K562 (cell line): ENCODE measurements around the gene SEBOX. TPM values are rescaled to one million over a fixed set of nuclear protein-coding genes. Genes with fewer than 3 reads are reported as not detected.

Experiments used
- ATAC-seq: fragments of 200-7000 bp; cut with Tn5 transposase; 3 replicates; pipeline ENCODE4 v1.9.1; 2020; ENCODE audit warnings: moderate library complexity
- BruUV-seq: library from RNA; stranded (reverse); fragments of 400-500 nt; replicated peaks from 2 replicates; lab custom pipeline; 2021; lab: Mats Ljungman, UMichigan
- CTCF ChIA-PET: fragments of 300-600 bp; formaldehyde crosslinking; extraction: SDS; loops from one replicate; lab custom pipeline; 2021; ENCODE audit warnings: low intra/inter-chr PET ratio; lab: Yijun Ruan, JAX
- POLR2A ChIA-PET: fragments of 300-600, 350-650 bp; sonication (Branson Sonifier 250); formaldehyde crosslinking; extraction: SDS; loops from one replicate; lab custom pipeline; 2021; ENCODE audit warnings: antibody characterized with exemption, inconsistent platforms; lab: Yijun Ruan, JAX
- DNase-seq, 4 experiments: peaks; one replicate each; pipeline versions ENCODE4 v3.0.0 to v3.0.0-alpha.2; 2011 to 2018; ENCODE audit warnings: low spot score in 3 of 4, mixed read lengths in 3 of 4; ENCODE audit errors: extremely low read depth in 1 of 4
- FAIRE-seq: peaks from 2 replicates; lab custom pipeline; 2011; peaks lifted over from hg19 to GRCh38; lab: Jason Lieb, UNC
- H2AFZ ChIP-seq: 2 replicates; pipeline ENCODE4 v1.6.0; 2011; ENCODE audit warnings: low read depth, low read length, control low read depth, inconsistent platforms
- H3K27ac ChIP-seq: fragments of 200-600 bp; 3 replicates; pipeline ENCODE4 v1.8.0; 2011; ENCODE audit warnings: low read depth, mild to moderate bottlenecking, control low read depth, inconsistent platforms, low read length, moderate library complexity, mixed read lengths; ENCODE audit errors: extremely low read depth
- H3K27me3 ChIP-seq, 2 experiments: fragments of 300-600 bp in 1 of 2; 2 replicates in 1 of 2; 3 replicates in 1 of 2; pipeline versions ENCODE4 v1.6.0 to v1.8.0; 2011; ENCODE audit warnings: inconsistent platforms in 2 of 2, low read length in 2 of 2, mild to moderate bottlenecking in 1 of 2, mixed read lengths in 1 of 2, moderate library complexity in 1 of 2; ENCODE audit not compliant: control insufficient read depth in 2 of 2, insufficient read depth in 2 of 2
- H3K36me3 ChIP-seq: fragments of 300-600 bp; 3 replicates; pipeline ENCODE4 v1.8.0; 2011; ENCODE audit warnings: mild to moderate bottlenecking, low read length, inconsistent platforms; ENCODE audit not compliant: control insufficient read depth, insufficient read depth
- H3K4me1 ChIP-seq, 2 experiments: fragments of 200-600 bp in 1 of 2; replicated peaks in 1 of 2; 2 replicates in 1 of 2; 3 replicates in 1 of 2; pipeline versions ENCODE4 v1.5.1 to v1.8.0; 2011; ENCODE audit warnings: inconsistent platforms in 2 of 2, low read length in 2 of 2, mild to moderate bottlenecking in 1 of 2, mixed read lengths in 1 of 2, moderate library complexity in 1 of 2; ENCODE audit not compliant: control insufficient read depth in 2 of 2, insufficient read depth in 2 of 2
- H3K4me2 ChIP-seq: 2 replicates; pipeline ENCODE4 v1.6.1; 2011; ENCODE audit warnings: low read length, control low read depth, inconsistent platforms, mixed read lengths; ENCODE audit not compliant: insufficient read depth
- H3K4me3 ChIP-seq: fragments of 200-600 bp; sonication (generic), shearing (Covaris generic); 2 replicates; pipeline ENCODE4 v1.5.1; 2016; ENCODE audit warnings: control low read depth, inconsistent platforms
- H3K79me2 ChIP-seq: fragments of 200-600 bp; 3 replicates; pipeline ENCODE4 v1.8.0; 2011; ENCODE audit warnings: low read length, inconsistent platforms; ENCODE audit not compliant: control insufficient read depth, insufficient read depth
- H3K9ac ChIP-seq, 2 experiments: 2 replicates each; pipeline versions ENCODE4 v1.6.0 to v1.6.1; 2011; ENCODE audit warnings: low read depth in 2 of 2, low read length in 2 of 2, control low read depth in 1 of 2, inconsistent platforms in 1 of 2, mild to moderate bottlenecking in 1 of 2, mixed read lengths in 1 of 2; ENCODE audit not compliant: insufficient read depth in 1 of 2
- H3K9me1 ChIP-seq: one replicate; pipeline ENCODE4 v1.6.0; 2011; ENCODE audit warnings: inconsistent platforms, mild to moderate bottlenecking, low read length, moderate library complexity; ENCODE audit not compliant: control insufficient read depth, insufficient read depth
- H3K9me3 ChIP-seq: replicated peaks from 2 replicates; pipeline ENCODE4 v1.5.1; 2011; ENCODE audit warnings: low read depth, low read length, inconsistent platforms; ENCODE audit not compliant: control insufficient read depth, insufficient read depth
- H4K20me1 ChIP-seq: replicated peaks from 2 replicates; pipeline ENCODE4 v1.6.1; 2011; ENCODE audit warnings: low read length, inconsistent platforms, mixed read lengths; ENCODE audit not compliant: control insufficient read depth, insufficient read depth
- CBFA2T2 ChIP-seq: fragments of 450-650 bp; conservative IDR thresholded peaks from 2 replicates; pipeline ENCODE4 v1.6.1; 2017; ENCODE audit warnings: mild to moderate bottlenecking
- ETS1 ChIP-seq: conservative IDR thresholded peaks from 2 replicates; pipeline ENCODE4 v1.6.1; 2011; ENCODE audit warnings: low read depth, mild to moderate bottlenecking, low read length; ENCODE audit not compliant: control insufficient read depth
- HNRNPLL ChIP-seq: fragments of 200-400 bp; formaldehyde crosslinking; IDR thresholded peaks from 2 replicates; pipeline ENCODE4 v1.6.1; 2017; ENCODE audit warnings: low read length, low read depth, mild to moderate bottlenecking; ENCODE audit not compliant: poor library complexity, severe bottlenecking
- TCF7 ChIP-seq: sonication (generic); IDR thresholded peaks from 2 replicates; pipeline ENCODE4 v1.6.1; 2016; ENCODE audit warnings: antibody characterized with exemption, borderline replicate concordance
- TFE3 ChIP-seq: fragments of 450-650 bp; formaldehyde crosslinking; IDR thresholded peaks from 2 replicates; pipeline ENCODE4 v1.4.0; 2020; ENCODE audit warnings: mild to moderate bottlenecking, mixed read lengths
- THRB ChIP-seq: fragments of 450-650 bp; formaldehyde crosslinking; conservative IDR thresholded peaks from 2 replicates; pipeline ENCODE4 v1.4.0; 2022; ENCODE audit warnings: mild to moderate bottlenecking, missing genetic modification characterization
- USF2 ChIP-seq: sonication (generic); formaldehyde crosslinking; IDR thresholded peaks from 2 replicates; pipeline ENCODE4 v1.5.0; 2020; ENCODE audit warnings: missing genetic modification reagents
- VEZF1 ChIP-seq: fragments of 200-800 bp; sonication (Bioruptor generic); IDR thresholded peaks from 2 replicates; pipeline ENCODE4 v1.6.1; 2017; ENCODE audit warnings: missing genetic modification characterization, missing compliant biosample characterization
- ZNF253 ChIP-seq: fragments of 250-450 bp; sonication (Bioruptor Pico); conservative IDR thresholded peaks from 2 replicates; pipeline ENCODE4 v1.6.1; 2021; ENCODE audit warnings: mild to moderate bottlenecking
- WGBS: fragments of 100-300 bp; shearing (Covaris generic); methylation state at CpG from one replicate; pipeline ENCODE4 v1.1.6; 2016; ENCODE audit warnings: low coverage, mixed read lengths; ENCODE audit not compliant: insufficient coverage; ENCODE audit errors: missing lambda C conversion rate; 5-methylcytosine and 5-hydroxymethylcytosine counted together
- in situ Hi-C: fragments of 300-500 bp; cut with MboI; formaldehyde crosslinking; loops from 4 replicates; pipeline ENCODE4 v1.15.0; 2018; ENCODE audit warnings: inconsistent platforms, mixed read lengths
- intact Hi-C: fragments of 100-400 bp; cut with micrococcal nuclease; formaldehyde crosslinking; loops from 2 replicates; pipeline ENCODE4 v1.14.2; 2022
- polyA plus RNA-seq, 8 experiments: library from polyadenylated mRNA; depleted of rRNA in 4 of 8; stranded (reverse) in 5 of 8; unstranded in 3 of 8; fragments of >200 nt; fragmentation: Nextera tagmentation in 2 of 8; fragmentation: Illumina TruSeq in 1 of 8; extraction: Ambion mirVana in 2 of 8; extraction: Trizol in 1 of 8; gene quantifications; 2 replicates each; pipeline versions ENCODE4 v1.2.1 to v1.2.3, GENCODE V29; 2011 to 2014; ENCODE audit warnings: inconsistent platforms in 1 of 8, missing spikeins in 1 of 8
- total RNA-seq, 7 experiments: library from RNA; depleted of rRNA in 6 of 7; stranded (reverse); fragments of >200 nt in 6 of 7; fragmentation: Illumina TruSeq in 2 of 7; extraction: Trizol in 2 of 7; gene quantifications; 2 replicates each; pipeline versions ENCODE4 v1.2.1 to v1.2.3, GENCODE V29; 2011 to 2021; ENCODE audit warnings: low replicate concordance in 1 of 7

SEBOX gene
- total and polyA plus RNA-seq, 9 of the 15 experiments (the other 6 are each of a cell fraction or from before 2014, with no cell fraction given): not detected

GRCh38 chr17:28371245-28372202, 6.5 kb upstream of the SEBOX start, which contains the start of gene SARM1:
SARM1 (plus strand) TSS chr17:28371694; CDS start chr17:28372033, 339 bp downstream.
- intact Hi-C loops: no loop called here
- Histone ChIP-seq H3K9me3 (no peaks in the 10 kb centered on the region), H3K79me2 (no peaks in the 10 kb centered on the region), H3K4me2 (peak within 1 kb of the TSS; percentile 41), H3K36me3 (no peaks in the 10 kb centered on the region), H3K27ac (no peak within 1 kb of the TSS), H3K9me1 (peaks cover 5% of the 10 kb centered on the region), H4K20me1 (peaks cover 14% of the 10 kb centered on the region), H3K9ac (peak within 1 kb of the TSS in 1 of 2 experiments; percentile 6; a peak in 1 of 4 replicates), H3K4me3 (peak within 1 kb of the TSS; percentile 29), H2AFZ (peak within 1 kb of the TSS; percentile 11; the same call in 1 of the 2 replicates), H3K4me1 (peaks cover 16 to 38% of the 10 kb centered on the region in 2 experiments), H3K27me3 (peaks cover 0 to 4% of the 10 kb centered on the region in 2 experiments; a peak in 1 of 5 replicates)
- BruUV-seq: no TSS peak
- ChIA-PET CTCF (no interaction called here), POLR2A (interaction anchor here (0.6 to 1.1 kb wide), 4 partner anchors 36 to 132 kb away, joined by 3 read pairs; partner anchors contain the start of gene TNFAIP1)
- FAIRE-seq (peak; percentile 75), DNase-seq (peak; percentile 88 to 94 (median 90)), ATAC-seq (peak; percentile 97)
- 11% methylated on average over 38 of the region's 80 CpGs for WGBS
- in situ Hi-C loops: no loop called here
- peak; percentile 67 for TF ChIP-seq VEZF1
- TF ChIP-seq CBFA2T2: peak; percentile 62
- peak; percentile 21 for TF ChIP-seq HNRNPLL
- peak; percentile 97 for TF ChIP-seq USF2 (CRISPR knock-in tag)
- TF ChIP-seq TFE3 (CRISPR knock-in tag): peak; percentile 59
- no peak for TF ChIP-seq ZNF253 (CRISPR knock-in tag)
- TF ChIP-seq TCF7: no peak
- TF ChIP-seq ETS1: no peak
- TF ChIP-seq THRB (CRISPR knock-in tag): 0 out of 2 replicates have a peak, but pooled peaks have one; percentile 5
